Endodermal cell (in vitro differentiated cells): Measurements from ENCODE around the gene MTHFD1L. TPM values are rescaled to one million over a fixed set of nuclear protein-coding genes. Genes with fewer than 3 reads are reported as not detected.

Source experiments
- DNase-seq: peaks from one replicate; pipeline ENCODE4 v3.0.0-alpha.2; 2017
- H3K27ac ChIP-seq: 2 replicates; pipeline ENCODE4 v1.5.1; 2013; ENCODE audit warnings: mild to moderate bottlenecking, low read depth, low read length, moderate library complexity
- H3K27me3 ChIP-seq: 2 replicates; pipeline ENCODE4 v1.6.1; 2013; ENCODE audit warnings: mild to moderate bottlenecking, low read length, moderate library complexity; ENCODE audit not compliant: insufficient read depth, control insufficient read depth, poor library complexity, severe bottlenecking
- H3K36me3 ChIP-seq: 2 replicates; pipeline ENCODE4 v1.7.0; 2013; ENCODE audit warnings: mild to moderate bottlenecking, low read length, moderate library complexity; ENCODE audit not compliant: control insufficient read depth, insufficient read depth
- H3K4me1 ChIP-seq: one replicate; pipeline ENCODE4 v1.7.0; 2013; ENCODE audit warnings: low read length; ENCODE audit not compliant: control insufficient read depth, insufficient read depth
- H3K4me3 ChIP-seq: 2 replicates; pipeline ENCODE4 v1.5.1; 2013; ENCODE audit warnings: mild to moderate bottlenecking, low read length, moderate library complexity
- H3K9ac ChIP-seq: 2 replicates; pipeline ENCODE4 v1.6.1; 2013; ENCODE audit warnings: mild to moderate bottlenecking, low read length, moderate library complexity; ENCODE audit not compliant: poor library complexity, severe bottlenecking; ENCODE audit errors: extremely low read depth
- H3K9me3 ChIP-seq: 2 replicates; pipeline ENCODE4 v1.6.1; 2013; ENCODE audit warnings: mild to moderate bottlenecking, low read length, moderate library complexity; ENCODE audit not compliant: control insufficient read depth
- H3K27ac Mint-ChIP-seq: 2 replicates; pipeline ENCODE4 v1.8.0; 2020; ENCODE audit warnings: mixed read lengths
- H3K27me3 Mint-ChIP-seq: 2 replicates; pipeline ENCODE4 v1.8.0; 2021; ENCODE audit warnings: mild to moderate bottlenecking, mixed read lengths; ENCODE audit not compliant: insufficient read depth
- H3K36me3 Mint-ChIP-seq: 2 replicates; pipeline ENCODE4 v1.8.0; 2020; ENCODE audit warnings: low read depth, mixed read lengths
- H3K4me1 Mint-ChIP-seq: 2 replicates; pipeline ENCODE4 v1.8.0; 2020; ENCODE audit warnings: mixed read lengths
- H3K4me3 Mint-ChIP-seq: 2 replicates; pipeline ENCODE4 v1.8.0; 2020; ENCODE audit warnings: mild to moderate bottlenecking, moderate library complexity, mixed read lengths
- H3K9me3 Mint-ChIP-seq: 2 replicates; pipeline ENCODE4 v1.8.0; 2020; ENCODE audit warnings: mild to moderate bottlenecking, mixed read lengths
- CTCF ChIP-seq: fragments of 200-600 bp; sonication (generic); conservative IDR thresholded peaks from 2 replicates; pipeline ENCODE4 v1.5.0; 2021; ENCODE audit warnings: antibody characterized with exemption, mild to moderate bottlenecking
- WGBS, 2 experiments: methylation state at CpG; one replicate each; pipeline versions ENCODE4 v1.1.5 to v1.1.7; 2013; ENCODE audit warnings: missing lambda C conversion rate in 2 of 2, mixed read lengths in 1 of 2; ENCODE audit not compliant: insufficient coverage in 1 of 2, insufficient read length in 1 of 2; 5-methylcytosine and 5-hydroxymethylcytosine counted together
- total RNA-seq, 2 donors: library from RNA; stranded (reverse); fragmentation: NEBNext Ultra II Directional in 1 of 2; extraction: Animal tissue kit (Norgen Biotek cat#: 25700) in 1 of 2; gene quantifications; 2 replicates in 1 of 2; 3 replicates in 1 of 2; pipeline ENCODE4 v1.2.1, GENCODE V29; 2021

Gene MTHFD1L
- total RNA-seq, 2 donors from 2014 or later: 70.2 to 72.6 TPM

DNA sequence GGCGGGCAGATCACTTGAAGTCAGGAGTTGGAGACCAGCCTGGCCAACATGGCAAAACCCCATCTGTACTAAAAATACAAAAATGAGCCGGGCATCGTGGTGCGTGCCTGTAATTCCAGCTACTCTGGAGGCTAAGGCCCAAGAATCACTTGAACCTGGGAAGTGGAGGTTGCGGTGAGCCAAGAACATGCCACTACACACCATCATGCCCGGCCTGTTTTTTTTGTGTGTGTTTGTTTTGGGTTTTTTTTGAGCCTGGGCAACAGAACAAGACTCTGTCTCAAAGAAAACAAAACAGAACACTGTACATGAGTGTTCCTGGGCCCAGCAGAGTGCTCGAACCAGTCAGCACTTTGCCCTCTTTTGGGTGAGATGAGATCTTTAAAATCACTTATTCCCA is 159.1 kb downstream of the MTHFD1L start:
- H3K4me1 Mint-ChIP-seq: peaks cover 23% of the 10 kb centered on the region
- no peak overlapping the region for H3K4me3 ChIP-seq
- no peak for DNase-seq
- no peak overlapping the region for H3K27ac ChIP-seq
- no peaks in the 10 kb centered on the region for H3K9me3 ChIP-seq
- H3K36me3 ChIP-seq: peaks cover 60% of the 10 kb centered on the region
- 91 to 93% methylated on average over 3 to 6 of the region's 7 CpGs for WGBS, 2 experiments
- peaks cover 34% of the 10 kb centered on the region for H3K36me3 Mint-ChIP-seq
- H3K4me1 ChIP-seq: peaks cover 3% of the 10 kb centered on the region
- peak overlapping the region; percentile 10 for H3K27ac Mint-ChIP-seq
- H3K9ac ChIP-seq: no peak overlapping the region
- no peak for TF ChIP-seq CTCF
- no peaks in the 10 kb centered on the region for H3K27me3 ChIP-seq
- no peaks in the 10 kb centered on the region for H3K9me3 Mint-ChIP-seq
- H3K27me3 Mint-ChIP-seq: no peaks in the 10 kb centered on the region
- H3K4me3 Mint-ChIP-seq: no peak overlapping the region

DNA sequence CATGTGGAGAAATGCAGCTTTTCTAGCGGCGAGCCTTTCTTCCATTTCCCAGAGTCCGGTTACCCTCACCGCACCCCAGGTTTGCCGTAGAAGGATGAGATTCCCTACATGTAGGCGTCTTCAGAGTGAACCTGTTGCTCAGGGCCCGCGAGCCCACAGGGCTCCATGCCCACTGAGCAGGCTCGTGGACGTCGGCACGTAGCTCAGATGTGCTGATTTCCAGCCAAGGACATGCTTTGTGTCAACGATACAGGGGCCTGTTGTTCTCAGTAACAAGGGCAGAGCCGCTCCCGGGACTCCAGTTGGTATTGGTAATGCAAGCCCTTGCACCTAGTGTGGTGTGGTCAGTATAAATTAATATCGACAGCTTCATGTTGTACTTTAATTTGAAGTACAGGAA is 159.6 kb downstream of the MTHFD1L start:
- Histone ChIP-seq H3K4me1 (peaks cover 3% of the 10 kb centered on the region), H3K36me3 (peaks cover 58% of the 10 kb centered on the region), H3K9ac (no peak overlapping the region), H3K27me3 (no peaks in the 10 kb centered on the region), H3K9me3 (no peaks in the 10 kb centered on the region), H3K4me3 (no peak overlapping the region), H3K27ac (no peak overlapping the region)
- Mint-ChIP-seq H3K27ac (no peak overlapping the region), H3K27me3 (no peaks in the 10 kb centered on the region), H3K9me3 (no peaks in the 10 kb centered on the region), H3K4me1 (peaks cover 23% of the 10 kb centered on the region), H3K36me3 (peaks cover 34% of the 10 kb centered on the region), H3K4me3 (no peak overlapping the region)
- DNase-seq: no peak
- no peak for TF ChIP-seq CTCF
- 95 to 98% methylated on average over 14 to 16 of the region's 16 CpGs for WGBS, 2 experiments

- no peak overlapping the region for H3K27ac ChIP-seq
Observed at GRCh38 chr6:151026041-151026663, 160.7 kb downstream of the MTHFD1L start.

More at GRCh38 chr6:151026041-151026663, 160.7 kb downstream of the MTHFD1L start:
- H3K4me1 ChIP-seq: peaks cover 3% of the 10 kb centered on the region
- peaks cover 20% of the 10 kb centered on the region for H3K4me1 Mint-ChIP-seq
- DNase-seq: no peak
- no peaks in the 10 kb centered on the region for H3K27me3 Mint-ChIP-seq
- no peak overlapping the region for H3K4me3 ChIP-seq
- no peak overlapping the region for H3K27ac Mint-ChIP-seq
- 97% methylated on average over 4 of the region's 4 CpGs for WGBS, 2 experiments
- peaks cover 60% of the 10 kb centered on the region for H3K36me3 ChIP-seq
- H3K4me3 Mint-ChIP-seq: no peak overlapping the region
- no peak for TF ChIP-seq CTCF
- no peaks in the 10 kb centered on the region for H3K27me3 ChIP-seq
- no peaks in the 10 kb centered on the region for H3K9me3 Mint-ChIP-seq
- H3K9me3 ChIP-seq: no peaks in the 10 kb centered on the region
- H3K9ac ChIP-seq: no peak overlapping the region
- peaks cover 29% of the 10 kb centered on the region for H3K36me3 Mint-ChIP-seq
